Thyroid gland (tissue), 4 donors: ENCODE measurements around the gene CPVL. TPM values are rescaled to one million over a fixed set of nuclear protein-coding genes. Genes with fewer than 3 reads are reported as not detected.

Experiments
- DNase-seq, 2 donors: peaks; one replicate each; pipeline ENCODE4 v3.0.0-alpha.2; 2019
- H3K27ac ChIP-seq, 3 donors: fragments of 200-600 bp; sonication (generic); 1 replicate in 2 of 3; 2 replicates in 1 of 3; pipeline ENCODE4 v1.5.1; 2016 to 2019; ENCODE audit warnings: mild to moderate bottlenecking in 1 of 3, moderate library complexity in 1 of 3
- H3K27me3 ChIP-seq: fragments of 200-600 bp; sonication (generic); one replicate; pipeline ENCODE4 v1.5.1; 2019
- H3K36me3 ChIP-seq, 2 donors: fragments of 200-600 bp; sonication (generic); one replicate each; pipeline ENCODE4 v1.5.1; 2016 to 2019
- H3K4me1 ChIP-seq, 2 donors: fragments of 200-600 bp; sonication (generic); one replicate each; pipeline ENCODE4 v1.5.1; 2017 to 2019
- H3K4me3 ChIP-seq, 3 donors: fragments of 200-600 bp; sonication (generic); replicated peaks in 1 of 3; 1 replicate in 2 of 3; 2 replicates in 1 of 3; pipeline ENCODE4 v1.5.1; 2016; ENCODE audit warnings: mild to moderate bottlenecking in 1 of 3
- H3K9me3 ChIP-seq: fragments of 200-600 bp; sonication (generic); one replicate; pipeline ENCODE4 v1.5.1; 2017
- POLR2A ChIP-seq, 2 donors: fragments of 450-650 bp; IDR thresholded peaks; one replicate each; pipeline ENCODE4 v1.6.1; 2017; ENCODE audit warnings: antibody characterized with exemption in 2 of 2, mild to moderate bottlenecking in 2 of 2, moderate library complexity in 1 of 2
- WGBS, 2 donors: methylation state at CpG; one replicate each; pipeline ENCODE4 v1.1.5; 2017; 5-methylcytosine and 5-hydroxymethylcytosine counted together
- intact Hi-C: fragments of 100-400 bp; cut with DNase I; formaldehyde crosslinking; loops from one replicate; pipeline ENCODE4 v1.15.1; 2023
- total RNA-seq, 4 donors: library from RNA; depleted of rRNA; stranded (reverse); fragments of >200 nt; gene quantifications; one replicate each; pipeline ENCODE4 v1.2.3, GENCODE V29; 2016
- TF ChIP-seq, protein P1 (sequence below), 6 experiments: fragments of 200-600 bp in 3 of 6; fragments of 450-650 bp in 3 of 6; sonication (generic) in 3 of 6; IDR thresholded peaks; one replicate each; pipeline ENCODE4 v1.5.1; 2016 to 2019; ENCODE audit warnings: antibody characterized with exemption in 6 of 6, mild to moderate bottlenecking in 2 of 6, inconsistent platforms in 1 of 6, moderate library complexity in 1 of 6

CPVL gene
- total RNA-seq, 4 donors from 2014 or later = 79.8 to 182 (median 111) TPM

DNA sequence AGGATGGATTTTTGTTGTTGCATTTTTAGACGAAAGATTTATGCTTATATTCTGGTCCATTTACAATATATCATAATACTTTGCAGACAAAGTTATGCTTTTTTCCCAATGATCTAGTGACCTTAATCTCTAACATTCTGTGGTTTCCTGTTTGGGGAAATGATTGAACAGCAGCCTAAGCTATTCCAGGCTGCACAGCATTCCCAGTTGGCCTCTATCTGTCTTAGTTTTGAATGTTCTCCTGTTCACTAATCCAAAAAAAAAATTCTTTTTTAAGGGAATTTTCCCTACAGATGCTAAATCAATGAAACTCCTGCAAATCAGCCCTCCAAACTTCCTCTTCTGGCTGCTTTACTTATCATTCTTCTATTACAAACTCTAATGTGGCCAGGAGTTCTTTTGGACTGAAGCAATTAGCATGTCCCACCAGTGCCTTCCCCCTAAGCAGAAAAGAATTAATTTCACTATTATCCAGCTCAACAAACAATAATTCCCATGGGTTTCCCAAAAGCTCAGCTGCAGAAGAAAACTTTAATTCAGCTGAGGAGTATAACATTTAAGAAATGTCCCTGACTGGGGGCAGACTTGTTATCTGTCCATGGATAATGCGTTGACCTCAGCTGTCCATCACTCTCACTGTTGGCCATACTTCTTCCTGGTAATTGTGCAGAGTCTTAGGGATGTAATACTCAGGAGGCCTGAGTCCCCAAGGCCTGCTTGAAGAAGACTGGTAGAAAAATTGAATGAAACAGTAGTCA is 106.3 kb downstream of the CPVL start:
- DNase-seq = no peak
- intact Hi-C loops = no loop called here
- 64 to 72% methylated on average over 2 of the region's 2 CpGs for WGBS, 2 donors
- TF ChIP-seq, protein P1, sequence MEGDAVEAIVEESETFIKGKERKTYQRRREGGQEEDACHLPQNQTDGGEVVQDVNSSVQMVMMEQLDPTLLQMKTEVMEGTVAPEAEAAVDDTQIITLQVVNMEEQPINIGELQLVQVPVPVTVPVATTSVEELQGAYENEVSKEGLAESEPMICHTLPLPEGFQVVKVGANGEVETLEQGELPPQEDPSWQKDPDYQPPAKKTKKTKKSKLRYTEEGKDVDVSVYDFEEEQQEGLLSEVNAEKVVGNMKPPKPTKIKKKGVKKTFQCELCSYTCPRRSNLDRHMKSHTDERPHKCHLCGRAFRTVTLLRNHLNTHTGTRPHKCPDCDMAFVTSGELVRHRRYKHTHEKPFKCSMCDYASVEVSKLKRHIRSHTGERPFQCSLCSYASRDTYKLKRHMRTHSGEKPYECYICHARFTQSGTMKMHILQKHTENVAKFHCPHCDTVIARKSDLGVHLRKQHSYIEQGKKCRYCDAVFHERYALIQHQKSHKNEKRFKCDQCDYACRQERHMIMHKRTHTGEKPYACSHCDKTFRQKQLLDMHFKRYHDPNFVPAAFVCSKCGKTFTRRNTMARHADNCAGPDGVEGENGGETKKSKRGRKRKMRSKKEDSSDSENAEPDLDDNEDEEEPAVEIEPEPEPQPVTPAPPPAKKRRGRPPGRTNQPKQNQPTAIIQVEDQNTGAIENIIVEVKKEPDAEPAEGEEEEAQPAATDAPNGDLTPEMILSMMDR (IDR thresholded peaks at IDR 0.05) = no peak
- TF ChIP-seq POLR2A (IDR thresholded peaks at IDR 0.05) = no peak
- no peaks in the 10 kb centered on the region for H3K36me3 ChIP-seq
- no peak overlapping the region for H3K4me3 ChIP-seq
- peaks cover 5 to 23% of the 10 kb centered on the region in 2 donors for H3K4me1 ChIP-seq
- H3K9me3 ChIP-seq = no peaks in the 10 kb centered on the region
- H3K27ac ChIP-seq = no peak overlapping the region
- no peaks in the 10 kb centered on the region for H3K27me3 ChIP-seq

DNA sequence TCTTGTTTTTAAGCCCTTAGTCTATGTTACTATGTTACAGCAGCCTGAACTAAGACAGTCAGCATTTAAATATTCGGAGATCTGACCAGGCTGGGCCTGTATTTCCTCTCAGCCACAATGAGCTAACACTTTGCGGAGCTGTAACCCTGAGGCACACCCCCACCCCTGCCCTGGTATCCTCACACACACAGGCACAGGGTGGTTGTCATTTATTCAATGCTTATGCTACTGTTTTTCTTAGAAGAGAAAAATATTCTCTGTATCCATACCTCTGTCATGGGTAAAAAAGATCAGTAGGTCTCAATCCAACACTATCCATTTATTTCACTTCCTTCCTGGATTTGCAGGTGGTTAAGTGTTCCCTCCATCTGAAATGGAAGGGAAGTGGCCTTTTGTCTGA is 107.9 kb downstream of the CPVL start:
- no peak overlapping the region for H3K27ac ChIP-seq
- TF ChIP-seq, protein P1 (IDR thresholded peaks at IDR 0.05) = no peak
- no peak for TF ChIP-seq POLR2A (IDR thresholded peaks at IDR 0.05)
- H3K4me3 ChIP-seq = no peak overlapping the region
- H3K4me1 ChIP-seq = peaks cover 5 to 23% of the 10 kb centered on the region in 2 donors
- 74% methylated on average over 2 of the region's 2 CpGs for WGBS, 2 donors
- H3K36me3 ChIP-seq = no peaks in the 10 kb centered on the region
- H3K9me3 ChIP-seq = no peaks in the 10 kb centered on the region
- DNase-seq = no peak
- intact Hi-C loops = no loop called here
- H3K27me3 ChIP-seq = no peaks in the 10 kb centered on the region

DNA sequence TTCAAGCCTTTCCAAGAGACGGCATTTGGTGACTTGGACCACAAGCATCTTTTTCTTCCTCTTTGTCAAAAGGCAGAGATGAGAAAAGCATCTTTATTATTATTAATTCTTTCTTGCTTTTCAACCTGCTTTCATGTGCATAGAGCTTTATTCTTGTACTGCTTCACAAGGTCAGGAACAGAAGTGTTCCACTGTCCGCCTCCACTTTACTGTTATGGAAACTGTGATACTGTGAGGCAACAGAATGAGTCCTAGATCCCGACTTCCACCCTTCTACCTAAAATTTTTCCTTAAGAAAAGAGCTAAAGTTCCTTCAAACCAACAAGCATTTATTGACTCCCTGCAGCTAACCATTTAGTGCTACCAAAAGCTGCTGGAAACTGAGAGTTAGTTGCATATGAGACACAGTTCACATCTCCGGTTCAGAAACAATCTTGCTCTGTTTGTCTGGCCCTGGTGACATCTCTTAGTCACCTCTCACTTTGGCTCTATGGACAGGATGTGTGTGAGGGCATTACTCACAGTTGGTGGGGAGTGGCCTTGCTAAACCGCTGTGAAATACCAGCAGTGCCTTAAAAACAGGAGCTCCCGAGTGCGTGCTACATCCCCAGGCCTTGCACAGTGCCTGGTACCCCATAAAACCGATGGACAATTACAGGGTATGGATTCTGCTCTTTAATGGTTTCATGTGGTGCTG is 111.1 kb downstream of the CPVL start:
- intact Hi-C loops = no loop called here
- Histone ChIP-seq H3K27me3 (no peaks in the 10 kb centered on the region), H3K36me3 (no peaks in the 10 kb centered on the region), H3K27ac (no peak overlapping the region), H3K4me1 (peaks cover 0 to 6% of the 10 kb centered on the region in 2 donors), H3K9me3 (no peaks in the 10 kb centered on the region), H3K4me3 (no peak overlapping the region)
- peak in 1 of 2 donors; percentile 5 for DNase-seq
- TF ChIP-seq, protein P1 (IDR thresholded peaks at IDR 0.05) = no peak
- TF ChIP-seq POLR2A (IDR thresholded peaks at IDR 0.05) = no peak
- WGBS, 2 donors = 84 to 89% methylated on average over 8 of the region's 8 CpGs

GRCh38 chr7:29033584-29033983 is 112.8 kb downstream of the CPVL start:
- Histone ChIP-seq H3K4me1 (no peaks in the 10 kb centered on the region), H3K27ac (no peak overlapping the region), H3K9me3 (no peaks in the 10 kb centered on the region), H3K27me3 (no peaks in the 10 kb centered on the region), H3K4me3 (no peak overlapping the region), H3K36me3 (no peaks in the 10 kb centered on the region)
- 70 to 71% methylated on average over 2 of the region's 2 CpGs for WGBS, 2 donors
- no peak for DNase-seq
- TF ChIP-seq, protein P1 (IDR thresholded peaks at IDR 0.05) = no peak
- TF ChIP-seq POLR2A (IDR thresholded peaks at IDR 0.05) = no peak
- intact Hi-C loops = no loop called here

DNA sequence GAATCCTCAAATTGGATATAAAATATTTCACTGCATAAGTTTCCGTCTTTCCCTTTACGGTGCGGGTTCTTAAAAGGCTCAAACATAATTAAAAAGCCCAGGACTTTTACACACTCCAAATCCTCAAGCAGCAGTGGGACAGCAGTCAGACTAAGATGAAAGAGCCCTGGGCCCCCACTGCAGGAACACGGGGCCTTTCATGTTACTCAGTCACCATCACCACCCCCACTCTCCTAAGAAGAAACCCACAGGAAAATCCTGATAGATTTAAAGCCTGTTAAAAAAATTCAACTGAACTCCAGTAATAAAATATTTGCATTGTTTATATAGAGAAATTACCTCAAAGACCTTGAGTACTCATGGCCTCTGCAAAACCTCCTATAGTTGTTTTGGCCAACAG is 114.2 kb downstream of the CPVL start:
- Histone ChIP-seq H3K9me3 (no peaks in the 10 kb centered on the region), H3K27me3 (no peaks in the 10 kb centered on the region), H3K4me1 (no peaks in the 10 kb centered on the region), H3K36me3 (no peaks in the 10 kb centered on the region), H3K4me3 (no peak overlapping the region), H3K27ac (no peak overlapping the region)
- no peak for DNase-seq
- intact Hi-C loops = no loop called here
- 88 to 94% methylated on average over 4 of the region's 4 CpGs for WGBS, 2 donors
- TF ChIP-seq, protein P1 (IDR thresholded peaks at IDR 0.05) = no peak
- TF ChIP-seq POLR2A (IDR thresholded peaks at IDR 0.05) = no peak
